OCI-LY1 (cell line): ENCODE measurements around the gene VIPR2.

ENCODE experiments used
- H2AFZ ChIP-seq: fragments of 200-600 bp; sonication (generic), shearing (Covaris generic); 2 replicates; pipeline ENCODE4 v1.6.0; 2014; ENCODE audit warnings: antibody characterized with exemption, mild to moderate bottlenecking, low read length
- H3F3A ChIP-seq: fragments of 200-600 bp; sonication (generic), shearing (Covaris generic); 2 replicates; pipeline ENCODE4 v1.6.0; 2014; ENCODE audit warnings: mild to moderate bottlenecking, antibody characterized with exemption, low read length, moderate library complexity; ENCODE audit not compliant: insufficient read depth
- H3K27ac ChIP-seq: fragments of 200-600 bp; sonication (generic); 2 replicates; pipeline ENCODE4 v1.5.1; 2014; ENCODE audit warnings: low read length, mixed run types, mild to moderate bottlenecking, low read depth; ENCODE audit not compliant: poor library complexity, severe bottlenecking
- H3K27me3 ChIP-seq: fragments of 200-600 bp; sonication (generic); 2 replicates; pipeline ENCODE4 v1.6.0; 2014; ENCODE audit warnings: antibody characterized with exemption, mild to moderate bottlenecking, low read length, moderate library complexity; ENCODE audit not compliant: insufficient read depth
- H3K36me3 ChIP-seq: fragments of 200-600 bp; sonication (generic); 2 replicates; pipeline ENCODE4 v1.6.1; 2014; ENCODE audit warnings: mild to moderate bottlenecking, antibody characterized with exemption, low read length, moderate library complexity, mixed read lengths; ENCODE audit not compliant: insufficient read depth
- H3K4me1 ChIP-seq: fragments of 200-600 bp; sonication (generic); 2 replicates; pipeline ENCODE4 v1.5.1; 2014; ENCODE audit warnings: mild to moderate bottlenecking, low read length, moderate library complexity; ENCODE audit not compliant: insufficient read depth, severe bottlenecking
- H3K4me2 ChIP-seq: fragments of 200-600 bp; sonication (generic), shearing (Covaris generic); 2 replicates; pipeline ENCODE4 v1.6.1; 2014; ENCODE audit warnings: low read length
- H3K4me3 ChIP-seq: fragments of 200-600 bp; sonication (generic); 2 replicates; pipeline ENCODE4 v1.5.1; 2014; ENCODE audit warnings: low read length, low read depth, mild to moderate bottlenecking, mixed read lengths; ENCODE audit not compliant: poor library complexity, severe bottlenecking
- H3K79me2 ChIP-seq: fragments of 200-600 bp; shearing (Covaris generic); 2 replicates; pipeline ENCODE4 v1.6.1; 2016; ENCODE audit warnings: mixed run types, low read length, mixed read lengths; ENCODE audit not compliant: insufficient read depth
- H3K9ac ChIP-seq: fragments of 200-600 bp; sonication (generic), shearing (Covaris generic); 2 replicates; pipeline ENCODE4 v1.6.1; 2014; ENCODE audit warnings: mild to moderate bottlenecking, low read length, mixed read lengths
- H3K9me2 ChIP-seq: fragments of 200-600 bp; sonication (generic), shearing (Covaris generic); 2 replicates; pipeline ENCODE4 v1.6.1; 2014; ENCODE audit warnings: low read depth, mild to moderate bottlenecking, low read length, mixed read lengths
- H3K9me3 ChIP-seq: fragments of 200-600 bp; shearing (Covaris generic); 2 replicates; pipeline ENCODE4 v1.6.1; 2014; ENCODE audit warnings: low read length, mixed read lengths
- H4K20me1 ChIP-seq: fragments of 200-600 bp; sonication (generic), shearing (Covaris generic); 2 replicates; pipeline ENCODE4 v1.6.0; 2016; ENCODE audit warnings: mild to moderate bottlenecking, low read length; ENCODE audit not compliant: insufficient read depth
- EZH2 ChIP-seq: fragments of 200-600 bp; sonication (generic), shearing (Covaris generic); IDR thresholded peaks from 2 replicates; pipeline ENCODE4 v1.8.0; 2017; ENCODE audit warnings: borderline replicate concordance, mixed run types, mild to moderate bottlenecking, antibody characterized with exemption, low read length, moderate library complexity, mixed read lengths
- TF ChIP-seq, protein P1 (sequence below): fragments of 200-600 bp; sonication (generic), shearing (Covaris generic); IDR thresholded peaks from 2 replicates; pipeline ENCODE4 v1.5.1; 2017; ENCODE audit warnings: mild to moderate bottlenecking, antibody characterized with exemption, low read length, moderate library complexity, mixed read lengths

Gene VIPR2

DNA sequence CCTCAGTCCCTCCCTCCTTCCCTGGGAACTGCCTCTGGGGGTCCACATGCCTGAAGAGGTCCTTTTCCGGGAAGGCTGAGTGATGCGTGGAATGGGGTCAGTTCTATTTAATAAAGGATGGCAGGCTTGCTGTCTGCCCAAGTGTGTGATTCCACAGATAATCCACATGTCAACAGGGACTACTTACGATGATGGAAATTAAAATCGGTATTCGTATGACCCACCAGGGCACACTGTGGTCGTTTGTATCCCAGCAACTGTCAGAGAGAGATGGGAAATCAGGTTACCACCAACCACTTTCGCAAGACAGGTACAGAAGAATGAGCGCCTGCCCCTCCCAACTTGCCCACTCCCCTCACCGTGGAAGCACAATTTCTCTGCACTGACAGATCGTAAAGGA, 110.3 kb downstream of the VIPR2 start:
- Histone ChIP-seq H3K4me2 (no peak overlapping the region), H3K9ac (no peak overlapping the region), H3K9me2 (no peaks in the 10 kb centered on the region), H3K4me1 (no peaks in the 10 kb centered on the region), H4K20me1 (no peaks in the 10 kb centered on the region), H3K27me3 (peaks cover 10% of the 10 kb centered on the region; the same call in 1 of the 2 replicates), H3K79me2 (no peaks in the 10 kb centered on the region), H3K27ac (no peak overlapping the region), H3K4me3 (no peak overlapping the region), H3F3A (no peaks in the 10 kb centered on the region), H3K9me3 (no peaks in the 10 kb centered on the region), H3K36me3 (no peaks in the 10 kb centered on the region), H2AFZ (no peak overlapping the region)
- no peak for TF ChIP-seq EZH2
- TF ChIP-seq, protein P1, sequence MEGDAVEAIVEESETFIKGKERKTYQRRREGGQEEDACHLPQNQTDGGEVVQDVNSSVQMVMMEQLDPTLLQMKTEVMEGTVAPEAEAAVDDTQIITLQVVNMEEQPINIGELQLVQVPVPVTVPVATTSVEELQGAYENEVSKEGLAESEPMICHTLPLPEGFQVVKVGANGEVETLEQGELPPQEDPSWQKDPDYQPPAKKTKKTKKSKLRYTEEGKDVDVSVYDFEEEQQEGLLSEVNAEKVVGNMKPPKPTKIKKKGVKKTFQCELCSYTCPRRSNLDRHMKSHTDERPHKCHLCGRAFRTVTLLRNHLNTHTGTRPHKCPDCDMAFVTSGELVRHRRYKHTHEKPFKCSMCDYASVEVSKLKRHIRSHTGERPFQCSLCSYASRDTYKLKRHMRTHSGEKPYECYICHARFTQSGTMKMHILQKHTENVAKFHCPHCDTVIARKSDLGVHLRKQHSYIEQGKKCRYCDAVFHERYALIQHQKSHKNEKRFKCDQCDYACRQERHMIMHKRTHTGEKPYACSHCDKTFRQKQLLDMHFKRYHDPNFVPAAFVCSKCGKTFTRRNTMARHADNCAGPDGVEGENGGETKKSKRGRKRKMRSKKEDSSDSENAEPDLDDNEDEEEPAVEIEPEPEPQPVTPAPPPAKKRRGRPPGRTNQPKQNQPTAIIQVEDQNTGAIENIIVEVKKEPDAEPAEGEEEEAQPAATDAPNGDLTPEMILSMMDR: no peak

DNA sequence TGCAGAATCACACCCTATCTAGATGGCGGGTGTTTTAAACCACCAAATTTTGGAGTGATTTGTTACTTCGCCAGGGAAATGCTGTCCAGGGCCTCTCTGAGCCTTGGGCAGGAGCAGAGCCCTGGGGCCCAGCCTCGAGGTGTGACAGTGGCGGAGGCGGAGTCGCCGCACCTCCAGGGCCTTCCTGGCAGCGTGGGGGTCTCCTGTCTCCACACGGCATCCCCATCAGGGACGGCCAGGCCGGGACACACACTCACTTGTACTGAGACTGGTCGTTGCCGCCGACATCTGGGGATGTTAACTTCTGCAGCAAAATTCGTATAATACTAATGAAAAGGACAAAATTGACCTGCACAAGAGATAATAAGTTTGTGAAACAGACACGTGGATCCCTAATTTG, 110.7 kb downstream of the VIPR2 start:
- Histone ChIP-seq H3K36me3 (no peaks in the 10 kb centered on the region), H3K4me1 (no peaks in the 10 kb centered on the region), H3K9me2 (no peaks in the 10 kb centered on the region), H2AFZ (no peak overlapping the region), H3K9me3 (no peaks in the 10 kb centered on the region), H3K27ac (no peak overlapping the region), H4K20me1 (no peaks in the 10 kb centered on the region), H3K4me2 (no peak overlapping the region), H3F3A (no peaks in the 10 kb centered on the region), H3K4me3 (no peak overlapping the region), H3K9ac (no peak overlapping the region), H3K27me3 (peaks cover 10% of the 10 kb centered on the region; the same call in 1 of the 2 replicates), H3K79me2 (no peaks in the 10 kb centered on the region)
- TF ChIP-seq, protein P1: no peak
- TF ChIP-seq EZH2: no peak

DNA sequence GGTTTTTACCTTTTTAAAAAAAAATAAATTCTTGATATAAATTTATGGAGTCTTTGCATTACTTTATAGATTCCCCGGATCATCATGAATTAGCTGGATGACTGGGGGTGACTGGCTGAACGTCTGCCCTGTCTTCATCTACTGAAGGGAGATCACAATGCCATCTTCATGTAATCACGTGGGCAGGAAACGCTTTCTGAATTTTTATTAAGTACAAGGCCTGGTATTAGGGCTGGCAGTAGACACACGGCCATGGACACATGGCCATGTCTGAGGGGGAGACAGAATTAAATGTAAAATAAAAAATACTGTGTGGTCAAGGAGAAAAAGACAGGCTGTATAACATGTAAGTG, 111.2 kb downstream of the VIPR2 start:
- Histone ChIP-seq H3K4me3 (no peak overlapping the region), H3K9ac (no peak overlapping the region), H3K27ac (no peak overlapping the region), H3K4me1 (no peaks in the 10 kb centered on the region), H4K20me1 (no peaks in the 10 kb centered on the region), H3K9me2 (no peaks in the 10 kb centered on the region), H3K36me3 (no peaks in the 10 kb centered on the region), H2AFZ (no peak overlapping the region), H3K4me2 (no peak overlapping the region), H3K27me3 (peaks cover 10% of the 10 kb centered on the region; the same call in 1 of the 2 replicates), H3K9me3 (no peaks in the 10 kb centered on the region), H3K79me2 (no peaks in the 10 kb centered on the region), H3F3A (no peaks in the 10 kb centered on the region)
- TF ChIP-seq EZH2: no peak
- TF ChIP-seq, protein P1: no peak
